Measurements from ENCODE around the gene ALG12.

The ALG12 gene

GRCh38 chr22:49957826-49958365, 39.7 kb upstream of the ALG12 start:
- no peak for DNase-seq

- DNase-seq: no peak
Observed at GRCh38 chr22:49956914-49957825, 38.9 kb upstream of the ALG12 start.

- no peak for DNase-seq
Observed at GRCh38 chr22:49956418-49956770, 38.2 kb upstream of the ALG12 start.

- DNase-seq: no peak
Observed at GRCh38 chr22:49955581-49956417, 37.6 kb upstream of the ALG12 start.

- no peak for DNase-seq
Observed at GRCh38 chr22:49954991-49955580, 36.8 kb upstream of the ALG12 start.

GRCh38 chr22:49954354-49954753, 36.1 kb upstream of the ALG12 start:
- no peak for DNase-seq

- no peak for DNase-seq
Observed at GRCh38 chr22:49953680-49954344, 35.6 kb upstream of the ALG12 start.

- peak; percentile 7 for DNase-seq
Observed at GRCh38 chr22:49953027-49953679, 34.9 kb upstream of the ALG12 start.

GRCh38 chr22:49951986-49952896, 34.0 kb upstream of the ALG12 start:
- no peak for DNase-seq

GRCh38 chr22:49951678-49951985, 33.4 kb upstream of the ALG12 start:
- no peak for DNase-seq

GRCh38 chr22:49951000-49951677, 32.9 kb upstream of the ALG12 start:
- peak; percentile 86 for DNase-seq

- DNase-seq: no peak
Observed at GRCh38 chr22:49950396-49950994, 32.3 kb upstream of the ALG12 start.

GRCh38 chr22:49949914-49950292, 31.7 kb upstream of the ALG12 start:
- DNase-seq: no peak

- peak; percentile 24 for DNase-seq
Observed at GRCh38 chr22:49948958-49949913, 31.0 kb upstream of the ALG12 start.

GRCh38 chr22:49948116-49948957, 30.1 kb upstream of the ALG12 start:
- DNase-seq: no peak

- no peak for DNase-seq
Observed at GRCh38 chr22:49947296-49947622, 29.0 kb upstream of the ALG12 start.

GRCh38 chr22:49946612-49947295, 28.5 kb upstream of the ALG12 start:
- DNase-seq: no peak

All from DMS153 (cell line).